HG03442 (cell line): ENCODE measurements around the gene SIDT2.
A peak's percentile ranks its signal among the peaks of the same experiment; 100 is the strongest.
"Not testable (repeated sequence)": the region's sequence is repeated elsewhere in the genome, so short reads cannot be mapped to it uniquely, and the experiment has no call there.

Experiments used
- ATAC-seq: cut with Tn5 transposase; IDR thresholded peaks from one replicate; pipeline ENCODE4 v1.9.1; 2021; ENCODE audit warnings: mild to moderate bottlenecking, moderate library complexity; ENCODE audit not compliant: unreplicated experiment

Gene SIDT2

GRCh38 chr11:117178210-117179034 is at the start of gene SIDT2:
Gene SIDT2 (plus strand): TSS chr11:117178743. CDS start chr11:117179264, 521 bp downstream.
- ATAC-seq, result peak; percentile 83

- ATAC-seq, result not testable (repeated sequence)
Measured at GRCh38 chr11:117130396-117130795, 48.1 kb upstream of the SIDT2 start.

GRCh38 chr11:117130879-117131278 is 47.7 kb upstream of the SIDT2 start:
- no peak for ATAC-seq

- no peak for ATAC-seq
Measured at GRCh38 chr11:117134431-117134830, 44.1 kb upstream of the SIDT2 start.

GRCh38 chr11:117134979-117135378 is 43.6 kb upstream of the SIDT2 start:
- ATAC-seq, result not testable (repeated sequence)

- not testable (repeated sequence) for ATAC-seq
Measured at GRCh38 chr11:117137223-117138086, 41.1 kb upstream of the SIDT2 start.

- no peak for ATAC-seq
Measured at GRCh38 chr11:117143390-117143789, 35.2 kb upstream of the SIDT2 start.

- peak; percentile 93 for ATAC-seq
Measured at GRCh38 chr11:117143871-117144476, 34.6 kb upstream of the SIDT2 start, which contains the start of gene PAFAH1B2. Gene PAFAH1B2 (plus strand): TSS chr11:117144287. CDS start chr11:117152448, 8,161 bp downstream.

GRCh38 chr11:117144477-117145392 is 33.8 kb upstream of the SIDT2 start:
- peak; percentile 47 for ATAC-seq

- ATAC-seq, result no peak
Measured at GRCh38 chr11:117145393-117145761, 33.2 kb upstream of the SIDT2 start.

- no peak for ATAC-seq
Measured at GRCh38 chr11:117146521-117146920, 32.0 kb upstream of the SIDT2 start.

- ATAC-seq, result no peak
Measured at GRCh38 chr11:117152066-117152465, 26.5 kb upstream of the SIDT2 start.

- no peak for ATAC-seq
Measured at GRCh38 chr11:117154468-117154867, 24.1 kb upstream of the SIDT2 start.

GRCh38 chr11:117157507-117157906 is 21.0 kb upstream of the SIDT2 start:
- no peak for ATAC-seq

- ATAC-seq, result no peak
Measured at GRCh38 chr11:117159892-117160291, 18.7 kb upstream of the SIDT2 start.

- ATAC-seq, result no peak
Measured at GRCh38 chr11:117160826-117161225, 17.7 kb upstream of the SIDT2 start.

GRCh38 chr11:117166491-117166890 is 12.1 kb upstream of the SIDT2 start:
- ATAC-seq, result no peak

GRCh38 chr11:117169736-117170135 is 8.8 kb upstream of the SIDT2 start:
- no peak for ATAC-seq

GRCh38 chr11:117170210-117170609 is 8.3 kb upstream of the SIDT2 start:
- no peak for ATAC-seq

GRCh38 chr11:117171007-117171403 is 7.5 kb upstream of the SIDT2 start:
- ATAC-seq, result no peak
